ENCODE measurements around the gene USH1C.

DNA sequence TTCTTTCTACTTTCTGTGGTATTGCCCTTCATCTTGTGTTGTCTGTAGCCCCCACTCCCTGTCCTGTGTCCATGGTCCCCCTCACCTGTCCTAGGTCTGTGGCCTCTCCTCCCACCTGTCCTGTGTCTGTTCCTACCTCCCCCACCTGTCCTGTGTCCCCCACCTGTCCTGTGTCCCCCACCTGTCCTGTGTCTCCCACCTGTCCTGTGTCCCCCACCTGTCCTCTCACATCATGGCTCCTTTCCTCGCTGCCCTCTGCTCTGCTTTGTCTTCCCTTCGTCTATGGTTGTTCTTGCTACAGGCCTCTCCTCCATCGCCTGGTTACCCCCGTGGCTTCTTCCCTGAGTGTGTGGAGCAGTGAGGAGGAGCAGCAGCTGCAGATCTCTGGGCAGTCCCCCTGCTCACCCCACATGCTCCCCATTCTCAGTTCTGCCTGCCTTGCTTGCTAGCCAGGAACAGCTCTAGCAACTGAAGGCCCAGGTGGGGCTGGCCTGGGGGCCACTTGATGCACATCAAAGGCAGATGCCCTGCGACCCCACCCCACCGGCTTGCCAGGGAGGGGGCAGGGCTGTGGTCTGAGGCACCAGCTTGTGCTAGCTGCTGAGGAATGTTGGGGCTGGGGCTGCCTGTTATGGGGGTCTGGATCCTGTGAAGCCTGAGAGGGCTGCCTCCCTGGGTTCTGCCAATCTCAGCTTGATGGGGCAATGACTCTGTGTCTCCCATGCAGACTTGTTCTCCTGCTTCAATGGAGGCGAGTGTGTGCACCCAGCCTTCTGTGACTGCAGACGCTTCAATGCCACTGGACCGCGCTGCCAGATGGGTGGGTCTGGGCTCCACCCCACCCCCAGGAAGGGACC, 8.4 kb upstream of the USH1C start:
- TF ChIP-seq GATA2 (IDR thresholded peaks at IDR 0.05; ENCODE audit: low read depth, low read length) = no peak
- no peak for TF ChIP-seq GATA3 (IDR thresholded peaks at IDR 0.05; ENCODE audit: low read depth, low read length)
